AML-193 (cell line): ENCODE data around the gene HOXC5.

Source experiments
- DNase-seq, 2 experiments: peaks; one replicate each; lab custom pipeline; 2025; lab: John Stamatoyannopoulos, UW

The HOXC5 gene

DNA sequence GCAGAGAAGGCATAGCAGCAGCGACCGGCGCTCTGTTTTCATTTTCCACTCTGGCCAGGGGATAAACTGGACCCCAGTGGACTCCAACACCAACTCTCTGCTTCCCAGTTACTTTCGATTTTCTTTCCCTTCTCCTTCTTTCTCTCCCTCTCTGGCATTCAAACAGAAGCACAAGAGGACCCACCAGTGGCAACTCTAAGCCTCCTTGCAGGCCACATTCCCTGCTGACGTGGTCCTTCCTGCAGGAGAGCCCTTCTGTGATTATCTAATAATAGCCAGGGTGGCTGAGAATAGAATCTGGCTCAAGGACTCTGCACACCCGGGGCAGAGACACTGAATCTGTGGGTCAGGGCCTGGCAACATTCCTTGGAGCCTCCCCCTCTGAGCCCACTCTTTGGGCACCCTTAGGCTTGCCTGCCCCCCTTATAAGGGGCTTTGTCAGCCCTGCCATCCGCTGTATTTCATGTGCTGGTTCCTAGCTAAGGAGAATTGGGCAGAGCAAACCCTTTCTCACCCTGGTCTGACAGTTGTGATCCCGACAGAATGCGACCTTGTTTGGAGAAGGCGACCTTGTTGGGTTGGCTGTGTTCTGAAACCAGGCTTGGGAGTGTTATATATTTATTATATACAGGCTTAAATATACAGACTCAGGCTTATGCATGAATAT is 12.8 kb upstream of the HOXC5 start:
- no peak for DNase-seq

DNA sequence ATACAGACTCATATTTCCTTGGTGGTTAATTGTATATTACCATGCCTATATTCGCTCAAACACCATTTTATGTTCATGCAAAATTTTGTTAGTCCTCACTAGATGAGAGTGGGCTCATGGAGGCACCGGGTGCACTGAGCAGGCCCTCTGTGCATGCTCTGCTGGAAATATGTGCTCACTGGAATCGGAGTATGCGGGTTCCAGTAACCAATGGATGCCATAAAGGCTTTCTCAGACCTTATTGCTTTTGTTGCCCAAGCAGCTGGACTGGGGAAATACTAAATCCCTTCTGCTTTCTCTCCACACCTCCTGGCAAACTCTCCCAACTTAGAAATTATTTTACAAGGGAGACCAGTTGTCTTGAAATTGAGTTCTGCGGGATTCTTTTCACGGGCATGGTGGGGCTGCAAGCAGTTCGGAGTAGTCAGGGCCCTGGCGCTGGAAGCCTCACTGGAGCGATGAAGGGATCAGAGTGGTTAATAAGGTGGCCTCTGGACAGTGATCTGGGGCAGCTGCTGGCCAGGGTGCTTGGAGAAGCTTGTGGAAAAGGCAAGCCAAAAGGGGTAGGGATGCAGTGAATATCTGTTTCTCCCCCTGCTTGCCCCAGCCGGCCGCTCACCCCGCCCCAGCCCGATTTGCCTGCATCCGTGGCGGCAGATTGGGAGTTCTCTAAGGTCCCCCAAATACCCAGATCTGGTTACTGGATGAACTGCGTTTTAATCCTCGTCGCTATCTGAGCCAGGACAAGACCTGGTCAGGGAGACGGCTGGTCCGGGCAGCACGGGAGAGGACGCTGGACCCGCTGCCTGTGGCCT is 12.1 kb upstream of the HOXC5 start:
- no peak for DNase-seq

DNA sequence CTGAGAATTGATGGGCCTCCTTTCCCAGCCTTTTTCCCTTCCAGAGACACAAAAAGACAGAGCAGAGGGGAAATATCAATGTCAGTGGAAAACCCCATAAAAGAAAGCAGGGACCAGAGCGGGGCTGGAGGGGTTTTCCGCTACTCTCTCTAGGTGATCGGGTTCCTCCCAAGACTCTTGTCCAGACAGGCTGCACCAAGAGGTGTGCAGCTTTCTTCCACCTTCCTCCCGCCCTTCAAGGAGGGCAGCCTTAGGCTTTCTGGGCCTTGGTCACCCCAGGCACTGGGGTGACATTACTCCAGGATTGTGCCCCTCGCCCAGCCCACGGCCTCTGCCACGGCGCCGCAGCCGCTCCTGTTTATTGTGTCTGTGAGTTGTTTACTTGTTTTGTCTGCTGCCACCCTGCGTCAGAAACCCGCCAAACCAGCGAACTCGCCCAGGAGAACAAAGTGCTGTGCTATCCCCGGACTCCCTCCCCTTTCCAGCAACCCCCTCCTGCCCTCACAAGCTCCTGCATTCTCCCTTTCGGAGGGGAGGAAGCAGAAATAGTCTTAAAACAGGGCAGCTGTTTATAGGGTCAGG is 11.3 kb upstream of the HOXC5 start:
- DNase-seq: no peak

DNA sequence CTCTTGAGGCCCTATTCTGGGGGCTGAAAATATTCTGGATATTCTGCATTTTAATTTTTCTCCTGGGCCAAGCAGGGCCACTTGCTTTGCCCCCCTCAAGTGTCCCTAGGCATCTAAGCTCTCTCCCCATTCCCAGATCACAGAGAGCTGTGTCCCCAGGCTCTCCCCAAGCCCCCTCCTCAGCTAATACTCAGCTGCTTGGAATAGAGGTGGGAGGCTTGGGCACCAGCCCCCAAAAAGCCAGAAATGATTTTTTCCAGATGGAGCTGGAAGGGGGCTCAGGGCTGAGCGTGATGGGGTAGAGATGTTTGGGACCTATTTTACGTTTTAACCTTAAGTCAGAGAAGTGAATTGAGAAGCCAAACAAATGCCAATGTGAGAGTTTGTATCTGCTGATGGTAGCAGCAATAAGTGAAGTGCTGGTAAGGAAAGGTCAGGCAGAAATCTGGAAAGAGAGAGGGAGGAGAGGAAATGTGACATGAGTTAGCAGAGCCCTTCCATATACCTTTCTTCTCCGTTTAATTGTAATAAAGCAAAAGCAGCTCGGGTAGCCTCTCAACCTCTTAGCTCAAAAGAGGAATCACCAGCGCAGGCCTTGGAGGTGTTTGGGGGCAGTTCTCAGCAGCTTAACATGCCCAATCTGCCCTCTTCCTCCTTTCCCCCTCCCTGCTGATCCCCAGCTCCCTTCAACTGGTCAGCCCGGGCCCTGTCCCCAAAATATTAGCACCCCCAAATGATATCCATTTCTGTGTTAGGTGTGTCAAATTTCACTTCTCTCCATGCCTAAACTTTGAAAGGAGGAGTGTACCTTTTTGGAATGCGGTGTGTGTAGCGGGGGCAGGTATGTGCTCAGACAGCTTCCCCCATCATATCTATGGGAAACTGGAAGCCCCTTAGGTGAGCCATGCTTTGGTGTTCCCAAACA is 9.6 kb upstream of the HOXC5 start:
- DNase-seq: no peak

DNA sequence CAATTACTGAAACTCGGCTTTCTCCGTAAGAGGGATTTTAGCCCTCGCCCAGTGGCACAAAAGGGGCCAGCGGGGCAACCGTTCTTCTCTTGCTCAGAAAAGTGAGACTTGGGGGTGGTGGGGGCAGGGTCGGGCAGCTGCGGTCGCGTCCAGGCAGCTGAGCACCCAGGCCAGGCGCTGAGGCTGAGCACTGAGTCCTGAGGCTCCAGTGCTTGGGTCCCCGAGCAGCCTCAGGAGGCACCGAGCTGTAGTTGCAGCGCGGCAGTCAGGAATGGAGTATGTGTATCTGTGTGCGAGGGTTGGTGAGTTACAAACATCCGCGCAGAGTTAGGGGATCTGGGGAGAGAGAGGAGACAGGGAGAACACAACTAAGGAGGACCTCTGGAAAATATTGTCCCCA is 8.7 kb upstream of the HOXC5 start:
- no peak for DNase-seq

DNA sequence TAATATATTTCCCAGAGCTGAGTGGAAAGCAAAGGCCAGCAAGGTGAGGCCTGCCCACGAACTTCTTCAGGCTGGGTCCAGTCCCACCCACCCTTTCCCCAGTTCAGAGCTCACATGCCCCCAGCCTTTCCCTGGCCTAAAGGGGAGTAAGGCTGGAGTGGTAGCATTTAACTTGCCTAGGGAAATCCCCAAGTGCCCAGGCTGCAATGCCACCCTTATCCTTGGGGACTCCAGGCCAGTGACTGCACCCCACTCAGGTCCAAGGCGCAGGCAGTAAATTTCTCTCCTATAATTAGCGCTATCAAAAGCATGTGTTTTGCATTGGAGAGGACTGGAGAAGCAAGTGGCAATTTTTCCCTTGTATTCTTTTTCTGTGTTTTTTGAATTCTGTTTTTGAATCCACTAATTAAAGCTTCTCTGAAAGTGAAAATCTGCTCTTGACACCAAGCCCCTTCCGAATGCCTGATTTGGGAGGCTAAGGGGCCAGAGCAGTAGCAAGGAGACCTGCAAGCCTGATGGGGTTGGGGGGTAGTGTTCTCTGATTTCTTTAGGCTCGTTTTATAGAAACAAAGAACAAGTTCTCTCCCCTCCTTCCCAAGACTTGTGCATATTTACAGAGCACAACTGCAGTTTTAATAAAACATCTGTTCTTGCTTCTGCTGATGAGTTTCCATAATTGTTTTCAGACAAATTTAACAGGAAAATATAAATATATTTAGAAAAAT is 8.1 kb upstream of the HOXC5 start:
- no peak for DNase-seq

DNA sequence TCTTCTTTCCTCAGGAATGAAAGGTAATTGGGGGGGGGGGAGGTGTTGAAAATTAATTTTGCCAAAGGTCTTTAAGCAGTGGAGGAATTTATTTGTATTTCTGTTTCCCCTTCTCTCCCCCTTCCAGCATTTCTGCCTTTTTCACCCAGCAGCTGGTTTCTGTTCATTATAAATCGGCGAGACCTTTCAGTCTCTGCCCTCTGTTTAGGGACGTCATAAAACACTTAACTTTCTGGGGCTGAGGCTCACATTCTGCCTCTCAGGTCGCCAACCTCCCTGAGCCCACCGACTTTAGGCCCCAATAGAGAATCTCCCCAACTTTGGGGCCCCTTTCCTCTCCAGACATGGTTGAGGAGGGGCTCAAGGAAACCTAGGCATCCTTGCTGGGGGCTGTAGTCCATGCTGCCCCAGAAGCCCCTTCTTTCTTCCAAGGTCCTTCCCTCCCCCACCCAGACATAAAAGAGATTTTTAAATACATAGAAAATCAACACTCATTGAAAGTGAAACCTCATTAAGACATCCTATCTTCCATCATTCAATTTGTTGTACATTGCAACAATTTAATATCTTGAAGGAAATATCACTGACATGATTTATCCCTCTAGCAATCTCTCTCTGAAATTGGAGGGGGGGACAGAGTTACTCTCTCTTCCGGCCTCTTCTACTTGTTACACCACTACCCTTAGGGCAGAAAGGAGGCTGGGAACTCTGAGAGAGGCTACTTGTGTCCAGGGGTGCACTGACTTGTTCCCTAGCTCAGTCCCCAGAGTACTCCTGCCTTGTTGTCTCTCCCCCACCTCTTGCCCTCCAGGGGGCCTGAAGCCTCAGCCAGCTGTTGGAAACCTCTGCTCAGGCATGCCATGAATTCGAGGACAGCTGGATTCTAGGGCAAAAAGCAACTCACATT is 7.1 kb upstream of the HOXC5 start:
- no peak for DNase-seq

DNA sequence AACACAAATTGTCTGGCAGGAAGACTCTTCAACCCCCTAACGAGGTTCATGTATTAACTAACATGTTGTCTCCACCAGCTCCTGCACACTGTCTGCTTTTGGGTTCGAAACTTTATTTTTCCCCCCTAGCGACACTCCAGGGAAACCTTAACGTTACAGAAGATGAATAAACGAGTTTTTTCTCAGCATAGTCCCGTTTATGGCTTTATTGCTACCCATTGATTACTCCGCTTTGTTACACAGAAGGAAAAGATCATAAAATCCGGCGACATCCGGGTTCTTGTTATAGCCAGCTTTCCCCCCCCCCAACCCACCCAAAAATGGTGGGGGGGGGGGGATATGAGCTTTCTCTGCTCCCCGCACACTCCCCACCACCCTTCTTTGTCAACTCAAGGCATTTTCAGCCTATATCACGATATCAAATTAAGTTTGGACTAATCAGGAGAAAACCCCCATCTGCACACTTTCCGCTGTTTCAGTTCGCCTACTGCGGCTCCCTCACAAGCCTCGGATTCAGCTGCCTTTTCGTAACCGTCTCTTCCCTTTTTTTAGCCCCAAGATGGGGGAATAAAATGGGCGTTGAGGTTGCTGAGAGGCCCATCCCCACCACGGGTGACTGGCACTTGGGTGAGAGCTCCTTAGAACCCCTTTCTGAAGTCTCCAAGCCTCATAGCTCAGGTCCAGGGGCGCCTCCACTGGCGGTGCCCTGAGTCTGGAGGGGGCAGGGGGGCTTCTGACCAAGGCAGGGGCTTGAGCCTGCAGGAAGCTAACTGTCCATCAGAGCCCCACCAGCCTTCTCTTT is 6.0 kb upstream of the HOXC5 start:
- DNase-seq: no peak

DNA sequence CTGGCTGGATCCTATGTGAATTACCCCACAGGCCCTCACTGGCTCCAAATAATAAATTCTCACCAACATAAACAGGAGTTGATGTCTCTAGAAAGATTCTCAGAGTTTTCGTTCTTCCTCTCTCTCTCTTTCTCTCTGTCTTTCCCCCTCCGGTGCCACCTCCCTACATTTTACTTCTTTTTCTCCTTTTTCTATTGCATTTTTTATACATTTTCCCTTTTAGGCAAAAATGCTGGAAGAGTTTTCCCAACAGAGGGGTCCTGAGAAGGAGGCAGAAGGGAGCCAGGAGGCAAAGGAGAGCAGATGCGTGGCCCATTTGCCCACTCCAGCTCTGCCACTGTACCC is 5.4 kb upstream of the HOXC5 start:
- DNase-seq: no peak

DNA sequence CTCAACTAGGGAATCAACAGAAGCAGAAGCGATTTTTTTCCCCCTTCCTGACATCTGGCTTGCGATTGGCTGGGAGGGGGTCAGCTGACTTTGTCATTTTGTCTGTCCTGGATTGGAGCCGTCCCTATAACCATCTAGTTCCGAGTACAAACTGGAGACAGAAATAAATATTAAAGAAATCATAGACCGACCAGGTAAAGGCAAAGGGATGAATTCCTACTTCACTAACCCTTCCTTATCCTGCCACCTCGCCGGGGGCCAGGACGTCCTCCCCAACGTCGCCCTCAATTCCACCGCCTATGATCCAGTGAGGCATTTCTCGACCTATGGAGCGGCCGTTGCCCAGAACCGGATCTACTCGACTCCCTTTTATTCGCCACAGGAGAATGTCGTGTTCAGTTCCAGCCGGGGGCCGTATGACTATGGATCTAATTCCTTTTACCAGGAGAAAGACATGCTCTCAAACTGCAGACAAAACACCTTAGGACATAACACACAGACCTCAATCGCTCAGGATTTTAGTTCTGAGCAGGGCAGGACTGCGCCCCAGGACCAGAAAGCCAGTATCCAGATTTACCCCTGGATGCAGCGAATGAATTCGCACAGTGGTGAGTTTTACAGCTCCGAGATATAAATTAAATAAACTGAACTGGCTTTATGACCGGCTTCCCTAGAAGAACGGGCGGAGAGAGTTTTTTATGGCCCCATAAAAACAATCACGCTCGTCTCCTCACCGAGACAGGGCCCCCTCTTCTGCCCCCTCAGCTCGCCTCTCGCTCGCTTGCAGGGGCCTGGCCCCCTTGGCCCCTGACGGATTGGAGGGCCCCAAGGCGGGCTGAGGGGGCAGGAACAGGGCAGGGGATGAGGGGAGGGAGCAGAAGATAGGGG is 4.3 kb upstream of the HOXC5 start, which contains the start of gene HOXC6:
Gene HOXC6, plus strand, starts transcription at position 127 of the 888 bp plus-strand sequence. Its CDS starts 82 bp downstream, at position 209.
- DNase-seq: peak; percentile 51 to 58

DNA sequence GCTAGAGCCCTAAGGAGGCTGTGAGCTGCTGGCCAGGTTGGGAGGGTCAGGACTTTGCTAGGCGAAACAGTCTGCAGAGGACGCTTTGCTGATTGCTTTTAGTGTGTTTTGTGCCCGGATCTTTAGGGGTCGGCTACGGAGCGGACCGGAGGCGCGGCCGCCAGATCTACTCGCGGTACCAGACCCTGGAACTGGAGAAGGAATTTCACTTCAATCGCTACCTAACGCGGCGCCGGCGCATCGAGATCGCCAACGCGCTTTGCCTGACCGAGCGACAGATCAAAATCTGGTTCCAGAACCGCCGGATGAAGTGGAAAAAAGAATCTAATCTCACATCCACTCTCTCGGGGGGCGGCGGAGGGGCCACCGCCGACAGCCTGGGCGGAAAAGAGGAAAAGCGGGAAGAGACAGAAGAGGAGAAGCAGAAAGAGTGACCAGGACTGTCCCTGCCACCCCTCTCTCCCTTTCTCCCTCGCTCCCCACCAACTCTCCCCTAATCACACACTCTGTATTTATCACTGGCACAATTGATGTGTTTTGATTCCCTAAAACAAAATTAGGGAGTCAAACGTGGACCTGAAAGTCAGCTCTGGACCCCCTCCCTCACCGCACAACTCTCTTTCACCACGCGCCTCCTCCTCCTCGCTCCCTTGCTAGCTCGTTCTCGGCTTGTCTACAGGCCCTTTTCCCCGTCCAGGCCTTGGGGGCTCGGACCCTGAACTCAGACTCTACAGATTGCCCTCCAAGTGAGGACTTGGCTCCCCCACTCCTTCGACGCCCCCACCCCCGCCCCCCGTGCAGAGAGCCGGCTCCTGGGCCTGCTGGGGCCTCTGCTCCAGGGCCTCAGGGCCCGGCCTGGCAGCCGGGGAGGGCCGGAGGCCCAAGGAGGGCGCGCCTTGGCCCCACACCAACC is 3.1 kb upstream of the HOXC5 start:
- DNase-seq: no peak

DNA sequence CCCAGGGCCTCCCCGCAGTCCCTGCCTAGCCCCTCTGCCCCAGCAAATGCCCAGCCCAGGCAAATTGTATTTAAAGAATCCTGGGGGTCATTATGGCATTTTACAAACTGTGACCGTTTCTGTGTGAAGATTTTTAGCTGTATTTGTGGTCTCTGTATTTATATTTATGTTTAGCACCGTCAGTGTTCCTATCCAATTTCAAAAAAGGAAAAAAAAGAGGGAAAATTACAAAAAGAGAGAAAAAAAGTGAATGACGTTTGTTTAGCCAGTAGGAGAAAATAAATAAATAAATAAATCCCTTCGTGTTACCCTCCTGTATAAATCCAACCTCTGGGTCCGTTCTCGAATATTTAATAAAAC is 2.4 kb upstream of the HOXC5 start:
- no peak for DNase-seq

DNA sequence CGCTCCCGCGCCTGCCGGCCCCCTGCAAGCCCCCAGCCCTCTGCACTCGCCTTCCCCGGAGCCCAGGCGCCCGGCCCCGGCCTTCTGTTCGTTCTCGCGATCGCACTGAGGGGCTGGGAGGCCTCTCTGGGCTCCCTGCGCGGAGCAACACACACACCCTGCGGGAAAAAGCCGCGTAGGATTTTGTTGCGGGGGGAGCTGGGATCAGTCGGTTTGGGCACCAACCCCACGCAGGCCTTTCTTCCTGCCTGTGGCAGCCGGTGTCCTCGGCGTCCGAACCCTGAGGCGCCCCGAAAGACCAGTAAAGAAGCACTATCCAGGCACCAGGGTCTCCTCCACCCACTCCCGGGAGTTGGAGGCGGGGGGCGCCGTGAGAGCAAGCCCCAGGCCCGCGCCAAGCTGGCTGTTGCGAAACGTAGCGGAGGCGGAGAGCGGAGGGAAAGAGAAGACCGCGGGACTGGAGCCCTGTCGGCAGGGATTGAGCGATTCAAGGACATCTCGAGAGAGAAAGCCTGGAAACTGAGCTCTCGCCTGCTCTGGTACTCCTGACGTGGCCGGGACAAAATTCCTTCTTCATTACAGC is 1.9 kb upstream of the HOXC5 start:
- no peak for DNase-seq

DNA sequence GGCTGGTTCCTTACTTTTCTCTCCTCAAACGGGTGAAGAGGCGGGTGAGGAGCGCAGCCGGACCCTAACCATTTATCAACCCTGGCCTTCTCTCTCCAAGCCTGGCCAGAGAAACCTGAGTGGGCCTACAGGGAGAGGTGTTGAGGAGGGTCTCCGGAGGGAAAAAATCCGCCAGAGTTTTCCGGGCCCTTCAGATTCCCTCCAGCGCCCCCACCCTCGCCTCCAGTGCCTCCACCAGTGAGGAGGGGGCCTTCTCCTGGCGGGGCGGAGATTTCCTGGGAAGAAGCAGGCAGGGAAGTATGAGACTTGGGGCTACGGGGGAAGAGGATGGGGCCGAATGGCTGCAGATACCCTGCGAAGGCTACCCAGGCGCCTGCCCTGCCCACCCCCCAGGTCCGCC is 1.4 kb upstream of the HOXC5 start:
- DNase-seq: no peak

DNA sequence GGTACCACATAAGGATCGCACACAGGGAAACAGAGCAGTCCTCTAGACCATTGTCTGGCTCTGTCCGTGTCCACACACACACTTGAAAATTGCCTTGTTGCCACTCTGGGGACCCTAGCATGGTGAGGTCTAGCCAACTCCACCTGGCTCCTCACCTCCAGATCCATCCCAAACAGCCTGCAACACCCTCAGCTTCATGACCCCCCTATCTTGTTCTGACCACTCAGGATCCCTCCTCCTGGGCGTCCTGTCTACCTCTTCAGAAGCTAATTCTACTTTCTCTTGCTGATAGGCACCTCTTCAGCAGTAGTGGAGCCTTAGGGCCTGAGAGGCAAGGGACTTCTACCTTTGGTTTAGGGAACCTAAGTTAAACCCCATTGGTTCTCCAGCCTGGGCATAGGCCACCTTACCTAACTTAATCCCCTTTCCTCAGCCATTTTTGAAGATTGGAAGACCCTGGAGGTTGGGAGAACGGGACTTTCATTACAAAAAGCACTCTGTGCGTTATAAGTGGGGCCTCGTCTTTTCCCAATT is 697 bp upstream of the HOXC5 start:
- DNase-seq: no peak

DNA sequence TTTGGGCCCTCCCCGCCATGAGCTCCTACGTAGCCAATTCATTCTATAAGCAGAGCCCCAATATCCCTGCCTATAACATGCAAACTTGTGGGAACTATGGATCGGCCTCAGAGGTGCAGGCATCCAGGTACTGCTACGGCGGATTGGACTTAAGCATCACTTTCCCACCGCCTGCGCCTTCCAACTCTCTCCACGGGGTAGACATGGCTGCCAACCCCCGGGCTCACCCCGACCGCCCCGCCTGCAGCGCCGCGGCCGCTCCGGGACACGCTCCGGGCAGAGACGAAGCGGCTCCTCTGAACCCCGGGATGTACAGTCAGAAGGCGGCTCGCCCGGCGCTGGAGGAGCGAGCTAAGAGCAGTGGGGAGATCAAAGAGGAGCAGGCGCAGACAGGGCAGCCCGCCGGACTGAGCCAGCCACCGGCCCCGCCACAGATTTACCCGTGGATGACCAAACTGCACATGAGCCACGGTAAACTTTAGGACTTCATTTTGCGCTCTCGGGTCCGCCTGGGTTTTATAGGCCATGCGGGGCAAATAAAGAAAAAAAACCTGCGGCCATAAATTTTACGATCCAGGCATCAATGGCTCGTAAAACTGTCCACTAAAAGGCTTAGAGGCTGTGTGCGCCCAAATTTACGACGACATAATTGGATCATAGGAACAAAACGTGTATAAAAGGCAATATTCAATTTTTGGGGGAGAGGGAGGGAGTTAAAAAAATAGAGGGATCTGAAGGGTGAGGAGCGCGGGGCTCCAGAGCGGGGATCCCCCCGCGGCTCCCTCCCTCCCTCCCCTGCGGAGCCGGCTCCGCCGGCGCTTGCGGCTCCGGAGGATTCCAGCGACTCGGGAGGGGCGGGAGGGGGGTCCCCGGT is 493 bp downstream of the HOXC5 start:
- no peak for DNase-seq
